Activated gamma-delta T cell (primary cell): ENCODE data around the gene LIMS2.

ENCODE experiments used
- DNase-seq: peaks from one replicate; lab custom pipeline; 2025; lab: John Stamatoyannopoulos, UW

LIMS2 gene

DNA sequence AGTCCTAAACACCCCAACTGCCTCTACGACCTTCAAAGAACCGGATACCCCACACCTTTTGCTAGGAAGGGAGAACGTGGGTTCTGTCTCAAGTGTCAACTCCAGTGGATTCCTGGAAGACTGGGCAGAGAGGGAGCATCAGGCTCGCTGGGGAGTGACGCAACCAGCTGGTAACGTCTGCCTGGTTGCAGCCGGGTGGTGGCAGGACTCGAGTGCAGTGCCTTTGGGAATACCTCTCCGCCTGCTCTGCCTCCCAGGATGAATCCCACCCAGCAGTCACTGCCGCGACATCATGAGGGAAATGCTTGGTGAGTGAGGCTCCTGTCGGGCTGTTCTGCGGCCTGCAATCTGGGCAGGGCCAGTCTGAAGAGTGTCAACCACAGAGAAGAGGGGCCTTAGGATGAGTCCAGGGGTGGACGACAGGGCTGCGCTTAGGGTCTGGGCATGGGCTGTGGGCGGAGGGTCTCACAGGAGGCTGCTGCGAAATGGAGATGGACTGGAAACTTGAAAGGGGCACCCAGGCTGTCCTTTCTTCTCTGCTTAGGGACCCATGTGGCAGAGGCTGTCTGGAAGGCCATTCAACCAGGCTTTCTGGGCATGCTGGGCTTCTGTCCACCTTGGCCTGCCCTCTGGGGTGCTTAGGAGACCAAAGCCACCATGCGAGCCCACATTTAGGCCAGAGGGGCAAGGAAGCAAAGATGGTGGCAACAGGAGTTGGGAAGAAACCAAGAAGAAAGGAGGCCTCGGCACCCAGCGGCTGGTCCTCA lies 16.5 kb downstream of the LIMS2 start:
- no peak for DNase-seq

DNA sequence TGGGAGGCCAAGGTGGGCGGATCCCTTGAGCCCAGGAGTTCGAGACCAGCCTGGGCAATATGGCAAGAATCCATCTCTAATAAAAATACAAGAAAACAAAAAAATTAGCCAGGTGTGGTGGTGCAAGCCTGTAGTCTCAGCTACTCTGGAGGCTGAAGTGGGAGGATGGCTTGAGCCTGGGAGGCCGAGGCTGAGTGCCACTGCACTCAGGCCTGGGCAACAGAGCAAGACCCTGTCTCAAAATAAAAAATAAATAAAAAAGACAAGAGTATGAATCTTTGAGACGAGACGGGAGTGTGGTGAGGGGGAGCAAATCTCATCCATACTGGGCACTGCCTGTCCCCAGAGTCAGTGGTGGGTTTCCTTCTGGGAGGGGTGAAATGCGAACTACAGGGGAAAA lies 17.2 kb downstream of the LIMS2 start:
- no peak for DNase-seq

DNA sequence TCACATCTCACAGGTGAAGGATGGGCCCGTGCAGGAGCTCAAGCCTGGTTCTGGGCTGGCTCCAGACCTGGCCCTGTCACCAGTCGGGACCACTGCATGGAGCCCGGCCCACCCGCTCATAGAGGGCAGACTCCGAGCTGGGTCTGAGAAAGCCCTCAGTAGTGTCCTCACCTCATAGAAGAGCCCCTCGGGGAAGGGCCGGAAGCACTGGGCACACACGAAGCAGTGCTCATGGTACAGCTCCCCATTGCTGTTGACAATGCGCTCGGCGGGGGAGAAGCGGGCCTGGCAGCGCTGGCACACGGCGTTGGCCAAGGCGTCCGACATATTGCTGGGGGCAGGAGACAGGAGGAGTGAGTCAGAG lies 18.1 kb downstream of the LIMS2 start:
- no peak for DNase-seq

DNA sequence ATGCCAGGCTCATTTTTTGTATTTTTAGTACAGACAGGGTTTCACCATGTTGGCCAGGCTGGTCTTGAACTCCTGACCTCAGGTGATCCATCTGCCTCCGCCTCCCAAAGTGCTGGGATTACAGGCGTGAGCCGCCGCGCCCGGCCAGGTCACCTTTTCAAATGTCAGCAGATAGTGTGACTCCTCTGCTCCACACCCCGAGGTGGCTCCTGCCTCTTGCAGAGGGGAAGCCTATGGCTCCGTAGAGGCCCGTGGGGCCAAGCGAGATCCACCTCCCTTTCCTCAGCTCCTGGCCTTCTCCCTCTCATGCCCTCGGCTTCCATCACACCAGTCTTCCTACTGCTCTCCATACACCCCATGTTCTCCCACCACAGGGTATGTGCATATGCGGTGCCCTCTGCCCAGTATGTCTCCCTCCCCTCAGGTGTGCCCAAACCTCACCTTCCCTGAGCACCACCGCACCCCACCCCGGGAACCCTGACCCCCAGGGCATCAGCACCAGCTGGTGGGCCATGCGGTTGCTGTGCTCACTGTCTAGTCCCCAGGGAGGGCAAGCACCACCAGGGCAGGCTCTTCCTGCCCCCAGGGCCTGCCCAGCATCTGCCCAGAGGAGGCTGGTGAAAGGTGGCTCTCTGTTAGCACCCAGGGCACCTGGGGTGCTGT lies 18.6 kb downstream of the LIMS2 start:
- no peak for DNase-seq

DNA sequence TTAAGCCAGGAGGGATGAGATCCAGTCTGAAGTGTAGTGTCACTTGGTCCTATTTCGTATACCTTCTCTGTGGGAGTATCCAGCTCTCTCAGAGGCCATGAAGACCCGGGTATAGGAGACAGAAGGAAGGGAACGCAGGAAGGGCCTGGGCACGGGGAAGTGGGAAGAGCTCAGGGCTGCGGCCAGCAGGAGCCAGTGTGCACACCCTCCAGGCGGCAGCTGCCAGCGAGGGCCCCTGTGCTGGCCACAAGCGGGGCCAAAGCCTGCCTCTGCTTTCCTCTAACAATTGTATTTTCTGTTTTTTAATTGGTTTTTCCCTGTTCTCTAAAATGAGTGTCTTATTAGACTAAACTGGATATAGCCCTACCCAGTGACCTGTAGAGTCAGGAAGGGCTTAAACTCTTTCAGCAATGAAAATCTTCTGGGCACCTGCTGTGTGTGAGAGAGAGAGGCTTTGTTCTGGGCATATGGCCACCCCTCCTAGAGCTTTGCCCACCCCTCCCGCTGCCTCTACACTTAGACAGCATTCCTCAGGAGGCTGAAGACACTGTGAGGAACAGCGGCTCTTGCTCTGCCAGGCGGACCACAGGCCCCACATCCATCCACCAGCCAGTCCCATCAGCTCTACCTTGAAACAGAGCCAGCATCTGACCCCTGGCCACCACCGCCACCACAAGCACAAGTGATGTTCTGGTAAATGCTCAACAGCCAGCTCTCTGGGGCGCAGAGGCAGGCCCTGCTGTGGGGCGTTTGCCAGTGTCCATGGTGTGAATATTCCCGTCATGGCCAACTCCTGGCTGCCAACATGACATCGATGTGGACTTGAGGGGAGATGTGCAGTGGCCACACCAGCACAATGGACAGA lies 19.9 kb downstream of the LIMS2 start:
- no peak for DNase-seq

DNA sequence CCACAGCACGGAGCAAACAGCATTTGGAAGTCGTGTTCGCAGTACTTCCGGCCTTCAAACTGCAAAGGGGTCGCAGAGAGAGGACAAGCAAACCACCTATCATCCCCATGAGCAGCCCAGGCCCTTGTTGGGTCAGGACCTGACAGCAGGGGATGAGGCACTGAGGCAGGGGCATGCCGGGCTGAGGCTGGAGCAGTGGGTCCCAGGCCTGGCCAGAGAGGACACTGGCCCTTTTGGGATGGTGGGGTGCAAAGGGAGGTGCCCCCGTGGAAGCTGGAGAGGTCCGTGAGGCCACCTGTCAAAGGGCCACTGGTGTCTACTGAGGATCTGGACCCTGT lies 20.5 kb downstream of the LIMS2 start:
- no peak for DNase-seq

DNA sequence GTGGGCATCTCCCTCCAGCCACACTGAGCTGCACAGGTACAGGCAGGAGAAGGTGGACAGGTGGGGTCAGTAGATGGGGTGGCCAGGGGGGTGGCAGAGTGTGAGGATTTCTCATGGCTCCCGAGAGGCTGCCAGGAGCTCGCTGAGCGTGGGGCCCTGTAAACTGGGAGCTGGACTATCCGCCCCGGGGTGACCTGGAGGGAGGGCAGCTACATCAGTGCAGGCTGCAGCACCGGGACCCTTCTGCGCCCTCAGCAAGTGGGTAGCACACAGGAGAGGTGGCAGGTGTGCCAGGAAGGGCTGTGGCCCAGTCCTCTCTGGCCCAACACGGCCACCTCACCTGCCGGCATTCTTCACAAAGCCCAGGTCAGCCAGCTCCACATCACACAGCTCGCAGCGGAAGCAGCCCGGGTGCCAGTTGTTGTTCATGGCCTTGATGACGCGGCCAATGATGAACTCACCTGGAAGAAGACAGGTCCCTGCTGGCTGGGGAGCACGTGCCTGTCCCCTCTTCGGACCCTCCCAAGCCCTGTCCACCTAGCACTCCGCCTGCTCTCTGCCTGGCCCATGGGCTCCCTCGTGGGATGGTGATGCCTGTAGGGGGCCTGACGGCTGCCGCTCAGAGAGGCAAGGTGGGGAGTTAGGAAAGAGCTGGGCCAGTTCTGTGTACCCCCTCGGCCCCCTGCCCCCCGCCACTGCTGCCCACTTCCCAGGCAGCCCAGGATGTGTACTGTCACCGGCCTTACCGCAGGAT lies 21.1 kb downstream of the LIMS2 start:
- DNase-seq: no peak

DNA sequence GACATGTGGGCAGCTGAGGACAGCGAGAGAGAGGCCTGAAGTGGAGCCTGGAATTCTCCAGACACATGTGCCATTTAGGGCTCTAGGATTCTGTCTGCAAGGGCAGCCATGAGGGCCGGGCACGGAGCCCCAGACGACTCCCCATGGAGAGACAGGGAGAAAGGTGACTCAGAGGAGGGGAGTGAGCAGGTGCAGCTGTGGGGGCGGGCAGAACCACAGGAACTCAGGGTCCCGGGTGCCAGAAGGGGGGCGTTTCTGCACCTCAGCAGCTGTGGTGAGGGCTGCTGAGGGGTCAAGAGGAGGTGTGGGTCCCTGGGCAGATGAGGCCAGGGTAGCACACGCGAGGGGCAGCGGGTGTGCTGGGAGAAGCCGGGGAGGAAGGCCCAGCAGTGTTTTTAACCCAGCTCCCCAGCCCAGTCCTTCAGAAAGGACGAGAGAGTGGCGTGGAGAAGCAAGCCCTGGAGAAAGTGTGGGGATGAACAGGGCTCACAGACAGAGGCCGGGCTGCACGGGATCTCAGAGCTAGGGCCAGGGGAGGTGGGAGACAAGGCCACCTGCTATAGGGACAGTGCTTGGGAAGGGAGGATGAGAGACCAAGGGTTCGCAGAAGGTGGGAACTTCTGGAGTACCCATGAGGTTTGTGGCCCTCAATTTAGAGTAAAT lies 21.8 kb downstream of the LIMS2 start:
- DNase-seq: no peak

DNA sequence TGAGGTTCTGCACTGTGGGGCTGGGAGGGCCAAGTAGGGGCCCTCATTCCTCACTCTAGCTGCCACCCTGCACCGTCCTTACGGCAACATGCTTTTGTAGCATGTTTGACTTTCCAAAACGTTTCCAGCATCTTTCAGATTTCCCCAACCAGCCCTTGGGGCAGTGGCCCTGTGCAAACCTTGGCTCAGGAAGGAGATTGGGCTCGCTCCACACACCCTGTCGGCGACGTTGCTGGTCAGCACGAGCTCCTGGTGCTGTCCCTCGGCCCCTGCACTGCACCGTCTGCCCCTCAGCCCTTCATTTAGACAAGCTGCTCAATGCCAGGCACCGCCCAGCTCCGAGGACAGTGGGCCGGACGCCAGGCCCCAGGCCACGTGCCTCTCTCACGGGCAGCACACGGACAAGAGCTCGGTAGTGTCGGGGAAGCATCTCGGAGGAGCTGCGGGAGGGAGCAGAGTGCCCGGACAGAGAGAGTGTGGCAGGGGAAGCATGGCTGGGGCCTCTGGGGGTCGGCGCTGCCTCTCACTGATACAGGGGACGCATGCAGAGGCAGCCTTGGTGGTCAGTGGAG lies 22.5 kb downstream of the LIMS2 start:
- no peak for DNase-seq

DNA sequence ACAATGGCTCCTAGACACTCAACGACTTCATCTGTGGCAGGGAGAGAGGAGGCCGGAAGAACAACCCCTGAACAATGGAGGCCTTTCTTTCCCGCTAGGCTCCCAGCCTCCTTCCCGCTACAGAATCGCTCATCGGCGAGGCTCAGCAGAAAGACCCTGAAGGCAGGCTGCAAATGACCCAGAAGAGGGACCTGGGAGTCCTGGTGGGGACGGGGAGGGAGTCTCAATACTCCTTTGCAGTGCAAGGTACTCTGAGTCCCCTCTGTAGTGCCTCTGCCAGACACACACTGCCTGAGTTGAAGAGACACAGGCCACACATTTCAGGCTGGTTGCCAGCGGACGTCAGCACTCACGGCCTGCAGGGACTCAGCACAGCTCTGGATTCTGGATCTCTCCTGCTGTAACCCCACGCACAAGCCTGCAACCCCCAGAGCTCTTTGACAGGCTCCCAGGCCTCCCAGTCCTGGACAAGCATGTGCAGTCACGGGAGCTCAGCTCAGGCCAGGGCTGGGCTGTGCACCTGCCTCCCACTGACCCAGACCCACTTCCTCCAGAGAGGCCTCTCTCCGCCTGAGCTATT lies 23.3 kb downstream of the LIMS2 start:
- DNase-seq: no peak

DNA sequence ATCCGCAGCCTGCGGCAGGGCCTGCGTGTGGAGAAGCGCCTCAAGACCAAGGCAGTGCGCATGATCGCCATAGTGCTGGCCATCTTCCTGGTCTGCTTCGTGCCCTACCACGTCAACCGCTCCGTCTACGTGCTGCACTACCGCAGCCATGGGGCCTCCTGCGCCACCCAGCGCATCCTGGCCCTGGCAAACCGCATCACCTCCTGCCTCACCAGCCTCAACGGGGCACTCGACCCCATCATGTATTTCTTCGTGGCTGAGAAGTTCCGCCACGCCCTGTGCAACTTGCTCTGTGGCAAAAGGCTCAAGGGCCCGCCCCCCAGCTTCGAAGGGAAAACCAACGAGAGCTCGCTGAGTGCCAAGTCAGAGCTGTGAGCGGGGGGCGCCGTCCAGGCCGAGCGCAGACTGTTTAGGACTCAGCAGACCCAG lies 23.9 kb downstream of the LIMS2 start:
- no peak for DNase-seq

DNA sequence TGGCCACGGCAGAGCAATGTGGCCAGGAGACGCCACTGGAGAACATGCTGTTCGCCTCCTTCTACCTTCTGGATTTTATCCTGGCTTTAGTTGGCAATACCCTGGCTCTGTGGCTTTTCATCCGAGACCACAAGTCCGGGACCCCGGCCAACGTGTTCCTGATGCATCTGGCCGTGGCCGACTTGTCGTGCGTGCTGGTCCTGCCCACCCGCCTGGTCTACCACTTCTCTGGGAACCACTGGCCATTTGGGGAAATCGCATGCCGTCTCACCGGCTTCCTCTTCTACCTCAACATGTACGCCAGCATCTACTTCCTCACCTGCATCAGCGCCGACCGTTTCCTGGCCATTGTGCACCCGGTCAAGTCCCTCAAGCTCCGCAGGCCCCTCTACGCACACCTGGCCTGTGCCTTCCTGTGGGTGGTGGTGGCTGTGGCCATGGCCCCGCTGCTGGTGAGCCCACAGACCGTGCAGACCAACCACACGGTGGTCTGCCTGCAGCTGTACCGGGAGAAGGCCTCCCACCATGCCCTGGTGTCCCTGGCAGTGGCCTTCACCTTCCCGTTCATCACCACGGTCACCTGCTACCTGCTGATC lies 24.4 kb downstream of the LIMS2 start:
- no peak for DNase-seq

DNA sequence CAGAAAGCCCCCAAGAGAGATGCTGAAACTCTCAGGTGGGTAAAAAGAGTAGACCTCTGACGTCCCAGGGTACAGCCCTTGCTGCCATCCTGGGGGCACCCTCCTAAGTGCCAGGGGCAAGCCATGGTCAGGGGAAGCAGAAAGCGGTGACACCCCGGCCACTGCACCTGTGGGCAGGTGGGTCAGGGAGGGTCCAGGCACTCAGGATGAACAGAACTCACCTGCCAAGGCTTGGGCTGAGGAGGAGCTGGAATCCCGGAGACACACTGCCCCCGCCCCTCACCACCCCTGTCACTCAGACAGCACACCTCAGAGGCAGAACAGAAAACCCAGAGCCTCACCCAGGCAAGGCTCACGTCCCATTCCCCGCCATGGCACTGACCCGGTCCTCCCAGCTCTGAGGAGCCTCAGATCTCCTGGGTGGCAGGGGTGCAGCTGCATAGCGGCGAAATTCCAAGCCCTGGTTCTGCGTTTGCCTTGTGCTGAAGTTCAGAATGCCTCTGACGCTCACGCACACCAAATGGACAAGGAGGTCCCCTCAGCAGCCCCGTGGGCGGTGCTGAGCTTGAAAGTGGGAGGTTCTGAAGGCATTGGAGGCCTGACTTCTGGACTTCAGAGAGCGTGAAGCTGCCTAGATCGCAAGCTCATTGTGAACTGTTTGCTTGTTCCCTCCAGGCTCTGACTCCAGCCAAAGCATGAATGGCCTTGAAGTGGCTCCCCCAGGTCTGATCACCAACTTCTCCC lies 25.1 kb downstream of the LIMS2 start:
- no peak for DNase-seq

DNA sequence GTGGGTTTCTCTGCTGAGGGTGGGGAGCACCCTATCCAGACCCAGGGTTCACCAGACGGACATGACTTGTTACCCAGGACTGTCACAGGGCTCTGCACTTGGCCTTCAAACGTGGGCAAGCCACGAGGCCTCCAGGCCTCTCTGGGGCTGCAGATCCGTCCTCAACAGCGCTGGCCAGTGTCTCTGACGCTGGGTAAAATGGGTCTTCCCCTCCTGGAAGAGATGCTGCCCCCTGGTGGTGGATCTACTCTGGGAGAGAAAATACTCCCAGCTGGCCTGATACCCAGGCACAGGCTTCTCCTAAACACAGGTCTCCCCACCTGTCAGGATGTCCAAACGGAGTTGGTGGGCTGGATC lies 25.7 kb downstream of the LIMS2 start:
- no peak for DNase-seq

DNA sequence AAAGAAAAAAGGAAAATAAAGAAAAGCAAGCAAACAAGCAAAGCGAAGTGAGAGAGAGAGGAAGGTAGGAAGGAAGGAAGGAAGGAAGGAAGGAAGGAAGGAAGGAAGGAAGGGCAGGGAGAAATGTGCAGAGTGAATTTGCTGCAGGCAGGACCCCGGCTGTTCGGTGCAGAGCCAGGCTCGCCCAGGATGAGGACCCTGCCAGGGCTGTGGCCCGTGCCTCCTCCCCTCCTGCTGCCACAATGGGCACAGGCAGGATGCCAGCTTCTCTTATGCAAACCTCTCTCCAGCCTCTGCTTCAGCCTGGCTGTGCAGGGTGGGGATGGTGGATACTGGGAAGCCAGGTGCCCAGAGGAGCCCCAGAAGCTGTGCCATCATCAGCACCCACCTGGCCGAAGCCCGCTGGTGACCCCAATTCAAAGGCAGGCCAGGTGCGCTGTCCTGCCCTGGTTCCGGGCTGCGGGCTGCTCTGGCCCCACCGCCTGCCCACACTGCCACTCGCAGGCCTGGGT lies 26.2 kb downstream of the LIMS2 start:
- no peak for DNase-seq

DNA sequence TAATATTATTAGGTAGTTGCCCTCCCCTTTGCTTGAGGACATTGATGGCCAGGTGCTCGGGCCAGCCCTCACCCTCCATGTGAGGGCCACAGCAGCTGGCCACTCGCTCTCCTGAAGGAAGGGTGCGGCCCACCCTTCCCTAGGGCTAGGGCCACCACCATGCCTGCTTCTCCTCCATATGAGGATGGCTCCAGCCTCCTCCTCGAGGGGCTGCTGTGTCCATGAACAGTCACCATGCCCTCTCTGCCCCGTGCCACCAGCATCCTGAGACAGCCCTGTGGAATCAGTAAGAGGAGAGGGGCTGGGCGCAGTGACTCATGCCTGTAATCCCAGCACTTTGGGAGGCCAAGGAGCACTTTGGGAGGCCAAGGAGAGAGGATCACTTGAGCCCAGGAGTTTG lies 27.0 kb downstream of the LIMS2 start:
- DNase-seq: no peak

DNA sequence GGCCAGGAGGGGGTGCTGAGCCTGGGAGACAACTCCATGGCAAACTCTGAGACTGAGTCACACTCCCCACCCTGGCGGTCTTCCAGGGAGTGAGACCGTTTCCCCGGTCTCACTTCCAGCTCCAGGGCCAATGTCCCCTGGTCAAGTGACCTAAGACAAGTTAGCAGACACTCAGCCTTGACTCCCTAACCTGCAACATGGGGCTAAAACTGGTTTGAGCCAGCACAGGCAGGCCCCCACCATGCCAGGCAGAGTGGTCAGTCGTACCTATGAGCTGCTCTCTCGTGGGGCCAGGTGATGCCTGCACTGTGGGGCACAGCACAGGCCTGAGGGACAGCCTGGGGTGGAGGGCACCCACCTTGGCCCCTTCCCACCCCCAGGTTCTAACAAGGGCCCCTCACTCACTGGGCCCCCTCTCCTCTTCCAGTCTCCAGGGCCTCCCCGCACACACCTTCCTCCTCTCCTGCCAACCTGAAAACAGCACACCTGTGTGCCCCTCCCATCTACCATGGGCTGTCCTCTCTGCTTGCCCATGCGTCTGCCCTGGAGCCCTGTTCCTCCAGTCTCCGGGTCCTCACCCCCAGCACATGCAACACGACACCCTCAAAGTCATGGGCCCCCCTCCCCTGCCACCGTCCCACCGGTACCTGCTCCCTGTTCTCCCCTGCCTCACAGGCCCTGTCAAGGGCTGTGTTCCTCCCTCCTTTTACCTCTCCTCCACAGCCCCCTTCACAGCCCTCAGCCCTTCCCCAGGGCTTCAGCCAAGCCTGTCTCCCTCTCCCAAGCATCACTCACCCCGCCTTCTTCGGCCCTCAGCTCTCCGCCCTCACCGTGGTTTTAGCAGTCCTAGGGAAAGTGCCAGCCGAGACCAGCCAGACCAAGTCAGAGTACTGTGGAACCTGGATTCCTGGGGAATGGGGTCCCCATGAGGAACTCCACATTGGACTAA lies 27.8 kb downstream of the LIMS2 start:
- DNase-seq: no peak

DNA sequence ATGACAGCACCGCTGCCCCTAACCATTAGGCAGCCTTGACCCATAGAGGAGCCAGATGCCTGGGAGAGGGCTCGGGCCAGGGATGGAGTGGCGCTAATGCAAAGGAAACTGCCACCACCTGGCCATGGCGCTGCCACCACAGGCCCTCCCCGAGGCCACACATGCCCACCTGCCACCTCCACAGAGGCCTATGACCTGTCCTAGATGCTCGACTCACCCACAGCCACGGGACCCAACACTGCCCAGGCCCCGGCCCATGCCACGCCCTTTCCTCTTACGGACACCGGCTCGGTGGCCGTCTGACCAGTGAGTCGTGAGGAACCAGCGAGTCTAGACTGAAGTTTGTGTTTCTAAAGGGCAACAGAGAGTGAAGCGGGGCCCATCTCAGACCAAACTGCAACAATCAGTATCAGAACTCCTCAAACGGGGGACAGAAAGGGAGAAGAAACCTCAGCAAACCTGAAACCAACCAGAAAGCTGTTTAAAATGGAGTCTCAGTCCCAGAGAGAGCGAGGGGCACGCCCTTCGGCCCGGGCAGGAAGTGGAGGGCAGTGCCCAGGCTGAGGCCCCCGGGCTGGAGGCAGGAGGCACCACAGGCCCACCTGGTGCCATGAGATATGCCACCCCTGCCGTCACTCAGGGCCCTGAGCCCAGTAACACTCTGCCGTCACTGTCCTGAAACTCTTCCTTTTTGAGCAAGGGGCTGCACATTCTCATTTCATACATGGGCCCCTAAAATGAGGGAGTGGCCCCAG lies 28.7 kb downstream of the LIMS2 start:
- no peak for DNase-seq
